ENCODE measurements around the gene KLC3.

KLC3 gene

DNA sequence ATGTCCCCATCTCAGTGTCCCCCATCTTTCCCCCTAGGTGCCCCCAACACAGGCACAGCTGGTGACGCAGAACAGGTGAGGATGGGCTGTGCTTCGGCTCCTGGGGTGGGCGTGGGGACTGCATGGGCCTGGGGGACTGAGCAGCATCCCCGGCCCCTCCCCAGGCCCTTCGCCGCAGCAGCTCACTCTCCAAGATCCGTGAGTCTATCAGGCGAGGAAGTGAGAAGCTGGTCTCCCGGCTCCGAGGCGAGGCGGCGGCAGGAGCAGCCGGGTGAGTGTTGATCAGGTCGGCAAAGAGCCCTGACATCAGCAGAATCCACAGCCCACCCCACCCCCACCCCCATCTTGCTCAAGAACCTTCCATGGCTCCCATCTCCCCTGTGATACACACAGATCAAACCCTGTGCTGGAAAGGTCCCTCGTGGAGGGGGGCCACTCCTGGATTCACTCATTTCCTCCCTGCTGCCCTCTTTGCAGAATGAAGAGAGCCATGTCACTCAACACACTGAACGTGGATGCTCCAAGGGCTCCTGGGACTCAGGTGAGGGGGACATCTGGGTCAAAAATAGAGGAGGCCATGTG, 10.0 kb downstream of the KLC3 start:
- Histone ChIP-seq H3K9me2 (replicated peaks; ENCODE audit: control insufficient read depth, low read length) (no peaks in the 10 kb centered on the region), H3K36me3 (ENCODE audit: control insufficient read depth, low read length) (peaks cover 17% of the 10 kb centered on the region), H3K9me3 (ENCODE audit: control insufficient read depth, insufficient read depth, low read length) (no peaks in the 10 kb centered on the region), H3K79me2 (ENCODE audit: control insufficient read depth, low read length) (no peaks in the 10 kb centered on the region), H3K27ac (ENCODE audit: low read depth, low read length) (no peak overlapping the region), H4K20me1 (ENCODE audit: control insufficient read depth, insufficient read depth, low read depth, low read length) (no peaks in the 10 kb centered on the region), H3K4me1 (ENCODE audit: control insufficient read depth, low read length) (no peaks in the 10 kb centered on the region), H3K4me2 (ENCODE audit: low read length) (no peak overlapping the region), H3F3A (ENCODE audit: control insufficient read depth, insufficient read depth) (no peaks in the 10 kb centered on the region), H3K27me3 (ENCODE audit: control insufficient read depth, low read length) (no peaks in the 10 kb centered on the region), H3K4me3 (ENCODE audit: low read length) (no peak overlapping the region)
- TF ChIP-seq, protein P1, sequence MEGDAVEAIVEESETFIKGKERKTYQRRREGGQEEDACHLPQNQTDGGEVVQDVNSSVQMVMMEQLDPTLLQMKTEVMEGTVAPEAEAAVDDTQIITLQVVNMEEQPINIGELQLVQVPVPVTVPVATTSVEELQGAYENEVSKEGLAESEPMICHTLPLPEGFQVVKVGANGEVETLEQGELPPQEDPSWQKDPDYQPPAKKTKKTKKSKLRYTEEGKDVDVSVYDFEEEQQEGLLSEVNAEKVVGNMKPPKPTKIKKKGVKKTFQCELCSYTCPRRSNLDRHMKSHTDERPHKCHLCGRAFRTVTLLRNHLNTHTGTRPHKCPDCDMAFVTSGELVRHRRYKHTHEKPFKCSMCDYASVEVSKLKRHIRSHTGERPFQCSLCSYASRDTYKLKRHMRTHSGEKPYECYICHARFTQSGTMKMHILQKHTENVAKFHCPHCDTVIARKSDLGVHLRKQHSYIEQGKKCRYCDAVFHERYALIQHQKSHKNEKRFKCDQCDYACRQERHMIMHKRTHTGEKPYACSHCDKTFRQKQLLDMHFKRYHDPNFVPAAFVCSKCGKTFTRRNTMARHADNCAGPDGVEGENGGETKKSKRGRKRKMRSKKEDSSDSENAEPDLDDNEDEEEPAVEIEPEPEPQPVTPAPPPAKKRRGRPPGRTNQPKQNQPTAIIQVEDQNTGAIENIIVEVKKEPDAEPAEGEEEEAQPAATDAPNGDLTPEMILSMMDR (IDR thresholded peaks at IDR 0.05; ENCODE audit: low read depth, low read length, poor library complexity, severe bottlenecking) = no peak
- TF ChIP-seq EZH2phosphoT487 (IDR thresholded peaks at IDR 0.05; ENCODE audit: borderline replicate concordance, low read length) = no peak

DNA sequence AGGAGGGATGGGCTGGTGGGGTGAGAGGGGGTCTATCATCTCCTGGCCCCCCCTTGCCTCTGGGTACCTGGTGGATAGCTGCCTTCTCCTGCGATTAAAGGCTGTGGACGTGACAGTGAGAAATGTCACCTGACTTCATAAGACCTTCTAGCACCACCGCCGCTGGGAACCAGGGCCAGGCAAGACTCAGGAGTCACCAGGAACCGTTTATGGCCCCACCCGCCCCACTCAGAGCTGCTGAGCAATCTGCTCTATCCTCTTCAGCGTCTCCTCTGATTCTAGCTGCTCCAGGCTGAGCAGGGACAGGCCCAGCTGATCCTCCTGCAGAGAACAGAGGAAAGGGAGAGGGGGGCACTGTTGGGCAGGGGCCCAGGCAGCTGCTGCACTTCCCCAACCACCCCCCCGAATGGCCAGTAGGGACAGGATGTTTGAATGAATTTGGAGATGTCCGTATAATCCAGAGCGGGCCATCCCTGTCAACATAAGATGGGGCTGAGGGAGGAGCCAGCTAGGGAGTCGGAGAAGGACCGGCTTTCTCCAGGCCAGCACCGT, 10.9 kb downstream of the KLC3 start:
- H3K9me2 ChIP-seq (replicated peaks; ENCODE audit: control insufficient read depth, low read length) = no peaks in the 10 kb centered on the region
- no peaks in the 10 kb centered on the region for H3K9me3 ChIP-seq (ENCODE audit: control insufficient read depth, insufficient read depth, low read length)
- no peaks in the 10 kb centered on the region for H3F3A ChIP-seq (ENCODE audit: control insufficient read depth, insufficient read depth)
- no peaks in the 10 kb centered on the region for H3K27me3 ChIP-seq (ENCODE audit: control insufficient read depth, low read length)
- H3K4me2 ChIP-seq (ENCODE audit: low read length) = no peak overlapping the region
- H3K4me3 ChIP-seq (ENCODE audit: low read length) = no peak overlapping the region
- no peaks in the 10 kb centered on the region for H3K4me1 ChIP-seq (ENCODE audit: control insufficient read depth, low read length)
- no peaks in the 10 kb centered on the region for H3K79me2 ChIP-seq (ENCODE audit: control insufficient read depth, low read length)
- H3K27ac ChIP-seq (ENCODE audit: low read depth, low read length) = no peak overlapping the region
- no peak for TF ChIP-seq EZH2phosphoT487 (IDR thresholded peaks at IDR 0.05; ENCODE audit: borderline replicate concordance, low read length)
- TF ChIP-seq, protein P1 (IDR thresholded peaks at IDR 0.05; ENCODE audit: low read depth, low read length, poor library complexity, severe bottlenecking) = no peak
- H3K36me3 ChIP-seq (ENCODE audit: control insufficient read depth, low read length) = peaks cover 17% of the 10 kb centered on the region
- H4K20me1 ChIP-seq (ENCODE audit: control insufficient read depth, insufficient read depth, low read depth, low read length) = no peaks in the 10 kb centered on the region

DNA sequence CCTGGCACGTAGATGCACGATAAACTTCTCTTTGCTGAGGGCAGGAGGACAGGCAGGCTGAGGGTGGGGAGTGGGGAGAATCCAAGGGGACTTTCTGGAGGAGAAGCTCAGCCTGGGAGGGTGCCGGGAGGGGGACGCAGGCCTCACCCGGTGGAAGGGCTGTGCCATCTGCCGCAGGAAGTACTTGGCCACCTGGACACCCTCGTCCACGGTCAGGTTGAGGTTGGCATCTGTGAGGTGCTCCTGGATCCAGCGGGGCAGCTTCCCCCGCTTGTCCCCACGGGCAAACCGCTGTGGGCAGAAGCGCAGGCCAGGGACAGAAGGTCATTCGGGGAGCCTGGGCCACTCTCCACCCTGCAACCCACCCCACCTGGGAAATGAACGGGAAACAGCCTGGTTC, 11.5 kb downstream of the KLC3 start:
- Histone ChIP-seq H4K20me1 (ENCODE audit: control insufficient read depth, insufficient read depth, low read depth, low read length) (no peaks in the 10 kb centered on the region), H3K36me3 (ENCODE audit: control insufficient read depth, low read length) (peaks cover 21% of the 10 kb centered on the region), H3K4me2 (ENCODE audit: low read length) (no peak overlapping the region), H3K9me3 (ENCODE audit: control insufficient read depth, insufficient read depth, low read length) (no peaks in the 10 kb centered on the region), H3K9me2 (replicated peaks; ENCODE audit: control insufficient read depth, low read length) (no peaks in the 10 kb centered on the region), H3K79me2 (ENCODE audit: control insufficient read depth, low read length) (no peaks in the 10 kb centered on the region), H3K27ac (ENCODE audit: low read depth, low read length) (no peak overlapping the region), H3K27me3 (ENCODE audit: control insufficient read depth, low read length) (no peaks in the 10 kb centered on the region), H3F3A (ENCODE audit: control insufficient read depth, insufficient read depth) (no peaks in the 10 kb centered on the region), H3K4me3 (ENCODE audit: low read length) (no peak overlapping the region), H3K4me1 (ENCODE audit: control insufficient read depth, low read length) (no peaks in the 10 kb centered on the region)
- TF ChIP-seq, protein P1 (IDR thresholded peaks at IDR 0.05; ENCODE audit: low read depth, low read length, poor library complexity, severe bottlenecking) = no peak
- no peak for TF ChIP-seq EZH2phosphoT487 (IDR thresholded peaks at IDR 0.05; ENCODE audit: borderline replicate concordance, low read length)
